Ishikawa (cell line): ENCODE data around the gene PINK1.

ENCODE experiments used
- CEBPB ChIP-seq: IDR thresholded peaks from 2 replicates; pipeline ENCODE4 v1.6.1; 2012
- CREB1 ChIP-seq: IDR thresholded peaks from 2 replicates; pipeline ENCODE4 v1.6.1; 2012; ENCODE audit warnings: low read depth
- EGR1 ChIP-seq: IDR thresholded peaks from 2 replicates; pipeline ENCODE4 v1.6.1; 2012
- EP300 ChIP-seq: IDR thresholded peaks from 2 replicates; pipeline ENCODE4 v1.6.1; 2012; ENCODE audit warnings: borderline replicate concordance
- FOXM1 ChIP-seq: IDR thresholded peaks from 2 replicates; pipeline ENCODE4 v1.6.1; 2012; ENCODE audit warnings: low read depth, borderline replicate concordance
- MAX ChIP-seq: IDR thresholded peaks from 2 replicates; pipeline ENCODE4 v1.6.1; 2012
- NFIC ChIP-seq: IDR thresholded peaks from 2 replicates; pipeline ENCODE4 v1.6.1; 2012
- RAD21 ChIP-seq: IDR thresholded peaks from 2 replicates; pipeline ENCODE4 v1.6.1; 2012; ENCODE audit warnings: low read depth
- REST ChIP-seq: IDR thresholded peaks from 2 replicates; pipeline ENCODE4 v1.6.1; 2012; ENCODE audit warnings: low read depth, mild to moderate bottlenecking
- TAF1 ChIP-seq: IDR thresholded peaks from 2 replicates; pipeline ENCODE4 v1.6.1; 2012; ENCODE audit warnings: low read depth, mild to moderate bottlenecking
- TCF12 ChIP-seq: IDR thresholded peaks from 2 replicates; pipeline ENCODE4 v1.6.1; 2012; ENCODE audit warnings: low read depth
- TEAD4 ChIP-seq: IDR thresholded peaks from 2 replicates; pipeline ENCODE4 v1.6.1; 2012
- USF1 ChIP-seq: IDR thresholded peaks from 2 replicates; pipeline ENCODE4 v1.6.1; 2012
- YY1 ChIP-seq: IDR thresholded peaks from 2 replicates; pipeline ENCODE4 v1.6.1; 2012; ENCODE audit warnings: low read depth
- ZBTB7A ChIP-seq: IDR thresholded peaks from 2 replicates; pipeline ENCODE4 v1.6.1; 2012; ENCODE audit warnings: low read depth

The PINK1 gene

GRCh38 chr1:20691872-20692271, 58.6 kb downstream of the PINK1 start:
- TF ChIP-seq FOXM1 (no peak), RAD21 (no peak), MAX (no peak), REST (no peak), USF1 (no peak), NFIC (no peak), EP300 (no peak), TCF12 (no peak), ZBTB7A (no peak), TAF1 (no peak), YY1 (no peak), EGR1 (no peak), CEBPB (no peak), TEAD4 (no peak), CREB1 (no peak)

- no peak for TF ChIP-seq TCF12
Observed at GRCh38 chr1:20693623-20694022, 60.4 kb downstream of the PINK1 start.

GRCh38 chr1:20695515-20695914, 62.3 kb downstream of the PINK1 start:
- TF ChIP-seq YY1, result no peak

- TF ChIP-seq RAD21, result peak; percentile 81
- TF ChIP-seq ZBTB7A, result peak; percentile 44; the same call in 1 of the 2 replicates
- no peak for TF ChIP-seq CEBPB
- TF ChIP-seq YY1, result no peak
- no peak for TF ChIP-seq EP300
- 0 out of 2 replicates have a peak, but pooled peaks have one; percentile 22 for TF ChIP-seq NFIC
- TF ChIP-seq TEAD4, result no peak
- TF ChIP-seq REST, result no peak
- no peak for TF ChIP-seq CREB1
- TF ChIP-seq FOXM1, result no peak
- TF ChIP-seq USF1, result peak; percentile 95
- no peak for TF ChIP-seq TAF1
- no peak; the same call in none of the 2 replicates for TF ChIP-seq TCF12
- TF ChIP-seq EGR1, result 0 out of 2 replicates have a peak, but pooled peaks have one; percentile 18
- peak; percentile 94 for TF ChIP-seq MAX
Observed at GRCh38 chr1:20696397-20697333, 63.4 kb downstream of the PINK1 start.

- no peak for TF ChIP-seq EP300
- TF ChIP-seq RAD21, result no peak
- no peak for TF ChIP-seq TCF12
- TF ChIP-seq FOXM1, result no peak
- TF ChIP-seq USF1, result no peak
- no peak for TF ChIP-seq CREB1
- no peak for TF ChIP-seq EGR1
- TF ChIP-seq MAX, result no peak
- no peak for TF ChIP-seq ZBTB7A
- no peak for TF ChIP-seq TEAD4
- TF ChIP-seq REST, result no peak
- no peak for TF ChIP-seq CEBPB
- no peak for TF ChIP-seq TAF1
- no peak for TF ChIP-seq NFIC
Observed at GRCh38 chr1:20697563-20697962, 64.3 kb downstream of the PINK1 start.
